ENCODE data around the gene RPA1.

RPA1 gene

GRCh38 chr17:1916963-1917715 is 87.3 kb downstream of the RPA1 start:
- Histone ChIP-seq H3K36me3 (ENCODE audit: control insufficient read depth in 2 of 2, insufficient read depth in 1 of 2, low read length in 2 of 2) (no peaks in the 10 kb centered on the region), H3K4me3 (ENCODE audit: low read depth, low read length) (no peak overlapping the region), H3K9me3 (ENCODE audit: control insufficient read depth, insufficient read depth, low read depth, low read length) (no peaks in the 10 kb centered on the region), H3K4me1 (ENCODE audit: control insufficient read depth, insufficient read depth, low read length) (no peaks in the 10 kb centered on the region), H3K27ac (ENCODE audit: extremely low read depth, low read depth, low read length) (no peak overlapping the region)
- ChIA-PET POLR2A (interaction anchor here (0.7 kb wide), 1 partner anchor 461 kb away, joined by 5 read pairs; no protein-coding TSS in a partner anchor), CTCF (interaction anchor here (0.7 to 1.0 kb wide), 3 partner anchors 8 to 465 kb away, joined by 3 read pairs; no protein-coding TSS in a partner anchor)
- no peak for TF ChIP-seq ZXDB (tag by site-specific recombination; IDR thresholded peaks at IDR 0.05)
- no peak for TF ChIP-seq GLI4 (tag by site-specific recombination; IDR thresholded peaks at IDR 0.05)
- TF ChIP-seq ZNF555 (tag by site-specific recombination; conservative IDR thresholded peaks at IDR 0.05): no peak
- no peak for TF ChIP-seq ZNF19 (tag by site-specific recombination; IDR thresholded peaks at IDR 0.05; ENCODE audit: low read depth)

GRCh38 chr17:1918346-1919162 is 88.7 kb downstream of the RPA1 start:
- no peak for TF ChIP-seq ZXDB (tag by site-specific recombination; IDR thresholded peaks at IDR 0.05)
- TF ChIP-seq ZNF121 (tag by site-specific recombination; IDR thresholded peaks at IDR 0.05): no peak
- TF ChIP-seq ZIC2 (tag by site-specific recombination; IDR thresholded peaks at IDR 0.05): peak; percentile 38; the same call in 1 of the 2 replicates
- TF ChIP-seq ZNF626 (tag by site-specific recombination; IDR thresholded peaks at IDR 0.05): no peak
- no peak for TF ChIP-seq ZNF48 (tag by site-specific recombination; IDR thresholded peaks at IDR 0.05)
- no peak for TF ChIP-seq ZNF324 (tag by site-specific recombination; IDR thresholded peaks at IDR 0.05)
- no peak for TF ChIP-seq ZNF274 (IDR thresholded peaks at IDR 0.05; ENCODE audit: low read length)
- TF ChIP-seq ZNF274 (tag by site-specific recombination; IDR thresholded peaks at IDR 0.05; ENCODE audit: borderline replicate concordance): no peak
- TF ChIP-seq HOXC10 (CRISPR knock-in tag; IDR thresholded peaks at IDR 0.05): no peak
- TF ChIP-seq WT1 (tag by site-specific recombination; IDR thresholded peaks at IDR 0.05): no peak
- TF ChIP-seq PRDM10 (tag by site-specific recombination; IDR thresholded peaks at IDR 0.05): peak; percentile 39; the same call in 1 of the 2 replicates
- TF ChIP-seq ZBTB1 (tag by site-specific recombination; IDR thresholded peaks at IDR 0.05): no peak
- no peaks in the 10 kb centered on the region for H3K36me3 ChIP-seq (ENCODE audit: control insufficient read depth in 2 of 2, insufficient read depth in 1 of 2, low read length in 2 of 2)
- no peaks in the 10 kb centered on the region for H3K4me1 ChIP-seq (ENCODE audit: control insufficient read depth, insufficient read depth, low read length)
- POLR2A ChIA-PET: interaction anchor here (0.6 kb wide), 1 partner anchor 62 kb away, joined by 3 read pairs; no protein-coding TSS in a partner anchor
- CTCF ChIA-PET: interaction anchor here (0.6 to 1.6 kb wide), 5 partner anchors 9 to 123 kb away, joined by 3 to 16 read pairs (median 4); partner anchors contain the start of genes DPH1 and OVCA2
- no peaks in the 10 kb centered on the region for H3K9me3 ChIP-seq (ENCODE audit: control insufficient read depth, insufficient read depth, low read depth, low read length)
- no peak overlapping the region for H3K27ac ChIP-seq (ENCODE audit: extremely low read depth, low read depth, low read length)
- no peak overlapping the region for H3K4me3 ChIP-seq (ENCODE audit: low read depth, low read length)

- ChIA-PET CTCF (interaction anchor here (0.6 to 1.6 kb wide), 5 partner anchors 10 to 129 kb away, joined by 3 to 16 read pairs (median 5); partner anchors contain the start of gene OVCA2), POLR2A (interaction anchor here (0.6 to 0.9 kb wide), 2 partner anchors 10 to 63 kb away, joined by 3 read pairs; no protein-coding TSS in a partner anchor)
- no peaks in the 10 kb centered on the region for H3K9me3 ChIP-seq (ENCODE audit: control insufficient read depth, insufficient read depth, low read depth, low read length)
- H3K4me3 ChIP-seq (ENCODE audit: low read depth, low read length): no peak overlapping the region
- no peak overlapping the region for H3K27ac ChIP-seq (ENCODE audit: extremely low read depth, low read depth, low read length)
- no peaks in the 10 kb centered on the region for H3K4me1 ChIP-seq (ENCODE audit: control insufficient read depth, insufficient read depth, low read length)
- no peaks in the 10 kb centered on the region for H3K36me3 ChIP-seq (ENCODE audit: control insufficient read depth in 2 of 2, insufficient read depth in 1 of 2, low read length in 2 of 2)
- TF ChIP-seq ZNF302 (tag by site-specific recombination; IDR thresholded peaks at IDR 0.05; ENCODE audit: low read depth) (no peak), ZSCAN30 (tag by site-specific recombination; IDR thresholded peaks at IDR 0.05) (no peak), ZNF596 (tag by site-specific recombination; IDR thresholded peaks at IDR 0.05) (no peak), ZNF449 (tag by site-specific recombination; IDR thresholded peaks at IDR 0.05) (no peak), TRIM28 (IDR thresholded peaks at IDR 0.05; ENCODE audit: borderline replicate concordance, low read length) (peak; percentile 21; the same call in 1 of the 2 replicates), ZNF639 (tag by site-specific recombination; IDR thresholded peaks at IDR 0.05) (no peak), ZFHX2 (tag by site-specific recombination; conservative IDR thresholded peaks at IDR 0.05) (peak; percentile 41; the same call in 1 of the 2 replicates), SCRT1 (tag by site-specific recombination; IDR thresholded peaks at IDR 0.05; ENCODE audit: borderline replicate concordance) (no peak), ZNF132 (tag by site-specific recombination; IDR thresholded peaks at IDR 0.05; ENCODE audit: borderline replicate concordance) (no peak)
Measured at GRCh38 chr17:1919201-1919600, 89.4 kb downstream of the RPA1 start.

Data from HEK293 (cell line).